ENCODE measurements around the gene PMFBP1. TPM values are rescaled to one million over a fixed set of nuclear protein-coding genes. Genes with fewer than 3 reads are reported as not detected.

PMFBP1 gene
- total RNA-seq, 4 donors from 2014 or later, result 1.8 to 108 (median 11.4) TPM

DNA sequence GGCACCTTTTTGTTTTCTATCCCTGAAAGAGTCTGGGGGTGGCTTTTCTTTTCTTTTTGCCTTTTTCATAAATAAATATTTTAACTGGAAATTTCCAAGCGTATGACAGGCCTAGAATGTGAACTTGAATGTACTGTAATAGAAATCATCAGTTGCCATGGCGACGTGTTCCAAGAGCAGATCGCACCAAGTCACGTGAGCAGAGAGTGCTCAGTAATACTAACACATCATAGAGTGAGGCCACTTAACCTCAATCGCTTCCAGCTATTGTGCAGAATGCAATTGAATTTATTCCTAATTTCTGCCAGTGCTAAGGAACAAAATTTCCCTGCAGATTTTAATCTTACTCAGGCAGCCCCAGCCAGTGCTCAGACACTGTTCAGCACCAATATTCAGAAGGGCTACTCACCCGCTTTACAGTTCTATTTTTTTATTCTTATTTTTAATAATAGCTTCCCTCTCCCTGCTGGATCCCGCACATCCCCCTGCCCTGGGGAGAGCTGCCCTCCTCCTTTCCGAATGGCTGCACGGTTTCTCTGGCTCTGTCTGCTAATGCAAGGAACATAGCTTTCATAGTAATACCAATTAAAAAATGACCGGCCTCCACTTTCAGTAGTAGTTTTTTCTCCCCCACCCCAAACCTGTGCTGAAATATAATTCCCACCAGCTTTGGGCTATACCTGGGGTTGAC, 26.2 kb upstream of the PMFBP1 start:
- Histone ChIP-seq H3K27ac (no peak overlapping the region), H3K9me3 (no peaks in the 10 kb centered on the region), H3K4me1 (no peaks in the 10 kb centered on the region), H3K36me3 (no peaks in the 10 kb centered on the region), H3K27me3 (no peaks in the 10 kb centered on the region), H3K4me3 (no peak overlapping the region)
- no peak for TF ChIP-seq POLR2A (IDR thresholded peaks at IDR 0.05)
- TF ChIP-seq, protein P1, sequence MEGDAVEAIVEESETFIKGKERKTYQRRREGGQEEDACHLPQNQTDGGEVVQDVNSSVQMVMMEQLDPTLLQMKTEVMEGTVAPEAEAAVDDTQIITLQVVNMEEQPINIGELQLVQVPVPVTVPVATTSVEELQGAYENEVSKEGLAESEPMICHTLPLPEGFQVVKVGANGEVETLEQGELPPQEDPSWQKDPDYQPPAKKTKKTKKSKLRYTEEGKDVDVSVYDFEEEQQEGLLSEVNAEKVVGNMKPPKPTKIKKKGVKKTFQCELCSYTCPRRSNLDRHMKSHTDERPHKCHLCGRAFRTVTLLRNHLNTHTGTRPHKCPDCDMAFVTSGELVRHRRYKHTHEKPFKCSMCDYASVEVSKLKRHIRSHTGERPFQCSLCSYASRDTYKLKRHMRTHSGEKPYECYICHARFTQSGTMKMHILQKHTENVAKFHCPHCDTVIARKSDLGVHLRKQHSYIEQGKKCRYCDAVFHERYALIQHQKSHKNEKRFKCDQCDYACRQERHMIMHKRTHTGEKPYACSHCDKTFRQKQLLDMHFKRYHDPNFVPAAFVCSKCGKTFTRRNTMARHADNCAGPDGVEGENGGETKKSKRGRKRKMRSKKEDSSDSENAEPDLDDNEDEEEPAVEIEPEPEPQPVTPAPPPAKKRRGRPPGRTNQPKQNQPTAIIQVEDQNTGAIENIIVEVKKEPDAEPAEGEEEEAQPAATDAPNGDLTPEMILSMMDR (IDR thresholded peaks at IDR 0.05), result no peak
- DNase-seq, result no peak

- TF ChIP-seq, protein P1 (IDR thresholded peaks at IDR 0.05), result no peak
- no peak for TF ChIP-seq POLR2A (IDR thresholded peaks at IDR 0.05)
- no peak for DNase-seq
- Histone ChIP-seq H3K36me3 (no peaks in the 10 kb centered on the region), H3K27me3 (no peaks in the 10 kb centered on the region), H3K9me3 (no peaks in the 10 kb centered on the region), H3K27ac (no peak overlapping the region), H3K4me1 (no peaks in the 10 kb centered on the region), H3K4me3 (no peak overlapping the region)
Measured at GRCh38 chr16:72197545-72197944, 25.6 kb upstream of the PMFBP1 start.

DNA sequence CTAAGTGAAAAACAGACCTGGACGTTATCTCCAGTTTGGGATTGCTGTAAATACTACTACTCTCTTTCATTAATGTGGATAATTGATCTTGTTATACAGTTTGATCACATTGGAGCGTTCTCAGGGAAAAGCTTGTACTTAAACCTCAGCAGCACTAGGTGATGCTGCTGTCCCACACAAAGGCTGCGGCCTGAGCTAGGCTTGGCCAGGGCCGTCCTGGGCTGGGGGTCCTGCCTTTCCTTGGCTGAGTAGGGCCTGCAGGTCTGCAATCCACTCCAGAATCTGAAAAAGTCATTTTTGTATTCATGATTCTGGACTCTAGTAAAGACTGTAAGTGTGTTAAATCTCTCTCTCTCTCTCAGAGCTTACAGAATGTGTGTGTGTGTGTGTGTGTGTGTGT, 23.7 kb upstream of the PMFBP1 start:
- no peak overlapping the region for H3K27ac ChIP-seq
- DNase-seq, result no peak
- TF ChIP-seq POLR2A (IDR thresholded peaks at IDR 0.05), result no peak
- H3K27me3 ChIP-seq, result no peaks in the 10 kb centered on the region
- H3K36me3 ChIP-seq, result no peaks in the 10 kb centered on the region
- no peak overlapping the region for H3K4me3 ChIP-seq
- no peaks in the 10 kb centered on the region for H3K9me3 ChIP-seq
- H3K4me1 ChIP-seq, result no peaks in the 10 kb centered on the region

DNA sequence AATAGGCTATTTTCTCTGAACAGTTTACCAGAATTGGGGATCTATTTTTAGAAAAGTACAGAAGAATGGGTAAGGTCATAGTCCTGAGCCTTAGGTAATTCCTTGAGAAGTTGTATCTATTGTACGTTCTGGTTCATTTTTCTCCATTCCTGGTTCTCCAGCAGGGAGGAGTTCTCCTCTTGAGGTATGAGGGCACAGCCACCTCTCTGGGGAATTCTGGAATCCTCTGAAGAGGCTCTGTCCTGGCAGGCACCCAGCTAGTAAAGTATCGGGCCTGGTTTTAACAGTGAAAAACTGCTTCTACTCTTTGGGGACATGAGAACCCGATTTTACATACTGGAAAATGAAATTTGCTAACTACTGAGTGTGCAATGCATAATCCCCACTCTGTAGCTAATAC, 19.6 kb upstream of the PMFBP1 start:
- TF ChIP-seq, protein P1 (IDR thresholded peaks at IDR 0.05), result no peak
- no peak for TF ChIP-seq POLR2A (IDR thresholded peaks at IDR 0.05)
- Histone ChIP-seq H3K4me3 (no peak overlapping the region), H3K27ac (no peak overlapping the region), H3K27me3 (no peaks in the 10 kb centered on the region), H3K36me3 (no peaks in the 10 kb centered on the region), H3K9me3 (no peaks in the 10 kb centered on the region), H3K4me1 (no peaks in the 10 kb centered on the region)
- DNase-seq, result no peak

- Histone ChIP-seq H3K27me3 (no peaks in the 10 kb centered on the region), H3K4me1 (no peaks in the 10 kb centered on the region), H3K36me3 (no peaks in the 10 kb centered on the region), H3K9me3 (no peaks in the 10 kb centered on the region), H3K27ac (no peak overlapping the region), H3K4me3 (no peak overlapping the region)
- TF ChIP-seq, protein P1 (IDR thresholded peaks at IDR 0.05), result no peak
- no peak for TF ChIP-seq POLR2A (IDR thresholded peaks at IDR 0.05)
- no peak for DNase-seq
Measured at GRCh38 chr16:72189865-72190371, 18.0 kb upstream of the PMFBP1 start.

DNA sequence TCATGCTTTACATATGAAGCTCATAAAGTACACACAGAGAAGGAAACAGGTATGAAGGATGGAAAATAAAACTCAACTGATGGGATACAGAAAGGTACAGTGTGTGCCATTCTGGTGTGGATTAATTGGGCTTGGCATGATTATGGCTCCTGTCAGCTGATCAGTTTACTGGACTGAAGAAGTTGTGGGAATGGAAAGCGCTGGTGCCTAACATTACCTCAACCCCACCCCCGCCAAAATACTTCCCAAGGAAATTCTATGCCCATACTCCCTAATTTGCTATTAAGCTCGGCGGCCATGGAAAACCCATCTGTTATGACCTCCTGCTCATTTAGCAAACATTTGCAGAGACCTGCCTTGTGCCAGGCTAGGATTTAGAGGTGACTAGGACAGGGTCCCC, 16.6 kb upstream of the PMFBP1 start:
- Histone ChIP-seq H3K4me1 (no peaks in the 10 kb centered on the region), H3K4me3 (no peak overlapping the region), H3K27me3 (no peaks in the 10 kb centered on the region), H3K9me3 (no peaks in the 10 kb centered on the region), H3K27ac (no peak overlapping the region), H3K36me3 (no peaks in the 10 kb centered on the region)
- no peak for TF ChIP-seq POLR2A (IDR thresholded peaks at IDR 0.05)
- TF ChIP-seq, protein P1 (IDR thresholded peaks at IDR 0.05), result no peak
- DNase-seq, result no peak

All from Peyer's patch (tissue), 4 donors.